ENCODE results near the gene BAIAP3.

Gene BAIAP3

GRCh38 chr16:1345651-1346421, 12.4 kb downstream of the BAIAP3 start:
- DNase-seq (ENCODE audit: low read depth, low spot score), result no peak
- TF ChIP-seq, protein P1, sequence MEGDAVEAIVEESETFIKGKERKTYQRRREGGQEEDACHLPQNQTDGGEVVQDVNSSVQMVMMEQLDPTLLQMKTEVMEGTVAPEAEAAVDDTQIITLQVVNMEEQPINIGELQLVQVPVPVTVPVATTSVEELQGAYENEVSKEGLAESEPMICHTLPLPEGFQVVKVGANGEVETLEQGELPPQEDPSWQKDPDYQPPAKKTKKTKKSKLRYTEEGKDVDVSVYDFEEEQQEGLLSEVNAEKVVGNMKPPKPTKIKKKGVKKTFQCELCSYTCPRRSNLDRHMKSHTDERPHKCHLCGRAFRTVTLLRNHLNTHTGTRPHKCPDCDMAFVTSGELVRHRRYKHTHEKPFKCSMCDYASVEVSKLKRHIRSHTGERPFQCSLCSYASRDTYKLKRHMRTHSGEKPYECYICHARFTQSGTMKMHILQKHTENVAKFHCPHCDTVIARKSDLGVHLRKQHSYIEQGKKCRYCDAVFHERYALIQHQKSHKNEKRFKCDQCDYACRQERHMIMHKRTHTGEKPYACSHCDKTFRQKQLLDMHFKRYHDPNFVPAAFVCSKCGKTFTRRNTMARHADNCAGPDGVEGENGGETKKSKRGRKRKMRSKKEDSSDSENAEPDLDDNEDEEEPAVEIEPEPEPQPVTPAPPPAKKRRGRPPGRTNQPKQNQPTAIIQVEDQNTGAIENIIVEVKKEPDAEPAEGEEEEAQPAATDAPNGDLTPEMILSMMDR (IDR thresholded peaks at IDR 0.05; ENCODE audit: insufficient read depth, low read length, missing control alignments), result no peak
- no peak overlapping the region for H3K4me3 ChIP-seq (ENCODE audit: low read depth, low read length)
- CTCF ChIA-PET, result interaction anchor here (1.4 kb wide), 1 partner anchor 18 kb away, joined by 8 read pairs; no protein-coding TSS in a partner anchor
- POLR2A ChIA-PET, result no interaction called here

- H3K4me3 ChIP-seq (ENCODE audit: low read depth, low read length), result no peak overlapping the region
- no peak for DNase-seq (ENCODE audit: low read depth, low spot score)
- TF ChIP-seq, protein P1 (IDR thresholded peaks at IDR 0.05; ENCODE audit: insufficient read depth, low read length, missing control alignments), result no peak
- ChIA-PET POLR2A (no interaction called here), CTCF (no interaction called here)
Observed at GRCh38 chr16:1346422-1347285, 13.2 kb downstream of the BAIAP3 start.

DNA sequence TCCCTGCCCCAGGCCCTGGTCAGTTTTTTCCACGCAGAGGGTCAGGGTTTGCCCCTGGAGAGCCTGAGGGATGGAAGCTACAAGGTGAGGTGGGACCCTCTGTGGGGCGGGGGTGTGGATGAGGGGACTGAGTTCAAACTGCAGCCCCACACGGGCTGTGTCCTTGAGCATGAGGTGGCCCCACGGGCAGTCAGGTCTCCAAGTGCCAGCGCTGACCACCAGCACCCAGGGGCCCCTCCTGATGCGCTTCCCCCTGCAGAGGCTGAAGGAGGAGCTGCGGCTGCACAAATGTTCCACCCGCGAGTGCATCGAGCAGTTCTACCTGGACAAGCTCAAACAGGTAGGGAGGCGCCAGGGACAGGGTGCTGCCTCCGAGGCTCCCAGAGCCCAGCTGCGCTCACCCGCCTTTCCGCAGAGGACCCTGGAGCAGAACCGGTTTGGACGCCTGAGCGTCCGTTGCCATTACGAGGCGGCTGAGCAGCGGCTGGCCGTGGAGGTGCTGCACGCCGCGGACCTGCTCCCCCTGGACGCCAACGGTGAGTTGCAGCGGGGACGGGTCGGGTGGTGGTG, 13.9 kb downstream of the BAIAP3 start:
- TF ChIP-seq, protein P1 (IDR thresholded peaks at IDR 0.05; ENCODE audit: insufficient read depth, low read length, missing control alignments), result no peak
- CTCF ChIA-PET, result no interaction called here
- DNase-seq (ENCODE audit: low read depth, low spot score), result no peak
- POLR2A ChIA-PET, result no interaction called here
- H3K4me3 ChIP-seq (ENCODE audit: low read depth, low read length), result no peak overlapping the region

DNA sequence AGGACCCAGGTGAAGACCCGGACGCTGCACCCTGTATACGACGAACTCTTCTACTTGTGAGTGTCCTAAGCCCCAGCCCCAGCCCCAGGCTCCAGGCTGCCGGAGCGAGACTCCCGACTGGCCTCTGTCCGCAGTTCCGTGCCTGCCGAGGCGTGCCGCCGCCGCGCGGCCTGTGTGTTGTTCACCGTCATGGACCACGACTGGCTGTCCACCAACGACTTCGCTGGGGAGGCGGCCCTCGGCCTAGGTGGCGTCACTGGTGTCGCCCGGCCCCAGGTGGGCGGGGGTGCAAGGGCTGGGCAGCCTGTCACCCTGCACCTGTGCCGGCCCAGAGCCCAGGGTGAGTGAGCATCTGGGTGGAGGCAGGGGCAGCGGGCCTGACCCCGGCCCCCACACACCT, 14.5 kb downstream of the BAIAP3 start:
- DNase-seq (ENCODE audit: low read depth, low spot score), result no peak
- no peak overlapping the region for H3K4me3 ChIP-seq (ENCODE audit: low read depth, low read length)
- TF ChIP-seq, protein P1 (IDR thresholded peaks at IDR 0.05; ENCODE audit: insufficient read depth, low read length, missing control alignments), result no peak
- POLR2A ChIA-PET, result no interaction called here
- CTCF ChIA-PET, result no interaction called here

- DNase-seq (ENCODE audit: low read depth, low spot score), result no peak
- TF ChIP-seq, protein P1 (IDR thresholded peaks at IDR 0.05; ENCODE audit: insufficient read depth, low read length, missing control alignments), result no peak
- no peak overlapping the region for H3K4me3 ChIP-seq (ENCODE audit: low read depth, low read length)
- ChIA-PET POLR2A (interaction anchor here (0.7 kb wide), 1 partner anchor 31 kb away, joined by 3 read pairs; no protein-coding TSS in a partner anchor), CTCF (no interaction called here)
Observed at GRCh38 chr16:1348441-1348840, 15.0 kb downstream of the BAIAP3 start.

- DNase-seq (ENCODE audit: low read depth, low spot score), result no peak
- TF ChIP-seq, protein P1 (IDR thresholded peaks at IDR 0.05; ENCODE audit: insufficient read depth, low read length, missing control alignments), result no peak
- no peak overlapping the region for H3K4me3 ChIP-seq (ENCODE audit: low read depth, low read length)
- ChIA-PET CTCF (no interaction called here), POLR2A (interaction anchor here (0.7 kb wide), 1 partner anchor 32 kb away, joined by 3 read pairs; no protein-coding TSS in a partner anchor)
Observed at GRCh38 chr16:1348926-1349325, 15.5 kb downstream of the BAIAP3 start.
